K562 (cell line): ENCODE results near the gene SLC6A6. TPM values are rescaled to one million over a fixed set of nuclear protein-coding genes. Genes with fewer than 3 reads are reported as not detected.
A peak's percentile ranks its signal among the peaks of the same experiment; 100 is the strongest.

ENCODE experiments used
- ATAC-seq: fragments of 200-7000 bp; cut with Tn5 transposase; 3 replicates; pipeline ENCODE4 v1.9.1; 2020; ENCODE audit warnings: moderate library complexity
- BruUV-seq: library from RNA; stranded (reverse); fragments of 400-500 nt; replicated peaks from 2 replicates; lab custom pipeline; 2021; lab: Mats Ljungman, UMichigan
- CTCF ChIA-PET: fragments of 300-600 bp; formaldehyde crosslinking; extraction: SDS; loops from one replicate; lab custom pipeline; 2021; ENCODE audit warnings: low intra/inter-chr PET ratio; lab: Yijun Ruan, JAX
- POLR2A ChIA-PET: fragments of 300-600, 350-650 bp; sonication (Branson Sonifier 250); formaldehyde crosslinking; extraction: SDS; loops from one replicate; lab custom pipeline; 2021; ENCODE audit warnings: antibody characterized with exemption, inconsistent platforms; lab: Yijun Ruan, JAX
- DNase-seq, 4 experiments: peaks; one replicate each; pipeline versions ENCODE4 v3.0.0 to v3.0.0-alpha.2; 2011 to 2018; ENCODE audit warnings: low spot score in 3 of 4, mixed read lengths in 3 of 4; ENCODE audit errors: extremely low read depth in 1 of 4
- FAIRE-seq: peaks from 2 replicates; lab custom pipeline; 2011; peaks lifted over from hg19 to GRCh38; lab: Jason Lieb, UNC
- H2AFZ ChIP-seq: 2 replicates; pipeline ENCODE4 v1.6.0; 2011; ENCODE audit warnings: low read depth, low read length, control low read depth, inconsistent platforms
- H3K27ac ChIP-seq: fragments of 200-600 bp; 3 replicates; pipeline ENCODE4 v1.8.0; 2011; ENCODE audit warnings: low read depth, mild to moderate bottlenecking, control low read depth, inconsistent platforms, low read length, moderate library complexity, mixed read lengths; ENCODE audit errors: extremely low read depth
- H3K27me3 ChIP-seq, 2 experiments: fragments of 300-600 bp in 1 of 2; 2 replicates in 1 of 2; 3 replicates in 1 of 2; pipeline versions ENCODE4 v1.6.0 to v1.8.0; 2011; ENCODE audit warnings: inconsistent platforms in 2 of 2, low read length in 2 of 2, mild to moderate bottlenecking in 1 of 2, mixed read lengths in 1 of 2, moderate library complexity in 1 of 2; ENCODE audit not compliant: control insufficient read depth in 2 of 2, insufficient read depth in 2 of 2
- H3K36me3 ChIP-seq: fragments of 300-600 bp; 3 replicates; pipeline ENCODE4 v1.8.0; 2011; ENCODE audit warnings: mild to moderate bottlenecking, low read length, inconsistent platforms; ENCODE audit not compliant: control insufficient read depth, insufficient read depth
- H3K4me1 ChIP-seq, 2 experiments: fragments of 200-600 bp in 1 of 2; replicated peaks in 1 of 2; 2 replicates in 1 of 2; 3 replicates in 1 of 2; pipeline versions ENCODE4 v1.5.1 to v1.8.0; 2011; ENCODE audit warnings: inconsistent platforms in 2 of 2, low read length in 2 of 2, mild to moderate bottlenecking in 1 of 2, mixed read lengths in 1 of 2, moderate library complexity in 1 of 2; ENCODE audit not compliant: control insufficient read depth in 2 of 2, insufficient read depth in 2 of 2
- H3K4me2 ChIP-seq: 2 replicates; pipeline ENCODE4 v1.6.1; 2011; ENCODE audit warnings: low read length, control low read depth, inconsistent platforms, mixed read lengths; ENCODE audit not compliant: insufficient read depth
- H3K4me3 ChIP-seq: fragments of 200-600 bp; sonication (generic), shearing (Covaris generic); 2 replicates; pipeline ENCODE4 v1.5.1; 2016; ENCODE audit warnings: control low read depth, inconsistent platforms
- H3K79me2 ChIP-seq: fragments of 200-600 bp; 3 replicates; pipeline ENCODE4 v1.8.0; 2011; ENCODE audit warnings: low read length, inconsistent platforms; ENCODE audit not compliant: control insufficient read depth, insufficient read depth
- H3K9ac ChIP-seq, 2 experiments: 2 replicates each; pipeline versions ENCODE4 v1.6.0 to v1.6.1; 2011; ENCODE audit warnings: low read depth in 2 of 2, low read length in 2 of 2, control low read depth in 1 of 2, inconsistent platforms in 1 of 2, mild to moderate bottlenecking in 1 of 2, mixed read lengths in 1 of 2; ENCODE audit not compliant: insufficient read depth in 1 of 2
- H3K9me1 ChIP-seq: one replicate; pipeline ENCODE4 v1.6.0; 2011; ENCODE audit warnings: inconsistent platforms, mild to moderate bottlenecking, low read length, moderate library complexity; ENCODE audit not compliant: control insufficient read depth, insufficient read depth
- H3K9me3 ChIP-seq: replicated peaks from 2 replicates; pipeline ENCODE4 v1.5.1; 2011; ENCODE audit warnings: low read depth, low read length, inconsistent platforms; ENCODE audit not compliant: control insufficient read depth, insufficient read depth
- H4K20me1 ChIP-seq: replicated peaks from 2 replicates; pipeline ENCODE4 v1.6.1; 2011; ENCODE audit warnings: low read length, inconsistent platforms, mixed read lengths; ENCODE audit not compliant: control insufficient read depth, insufficient read depth
- CEBPB ChIP-seq: fragments of 450-650 bp; IDR thresholded peaks from 2 replicates; pipeline ENCODE4 v1.6.1; 2016; ENCODE audit warnings: missing genetic modification characterization, missing compliant biosample characterization
- CEBPG ChIP-seq, 3 experiments: fragments of 200-800 bp in 1 of 3; sonication (Bioruptor generic) in 1 of 3; sonication (generic) in 1 of 3; formaldehyde crosslinking in 1 of 3; IDR thresholded peaks in 2 of 3; conservative IDR thresholded peaks in 1 of 3; 2 replicates each; pipeline versions ENCODE4 v1.6.1 to v1.8.0; 2016 to 2022; ENCODE audit warnings: missing compliant biosample characterization in 2 of 3, missing genetic modification characterization in 2 of 3, mild to moderate bottlenecking in 1 of 3, missing genetic modification reagents in 1 of 3
- CTBP1 ChIP-seq: fragments of 450-650 bp; IDR thresholded peaks from 2 replicates; pipeline ENCODE4 v1.6.1; 2016; ENCODE audit warnings: borderline replicate concordance
- ESRRA ChIP-seq: fragments of 450-650 bp; IDR thresholded peaks from 2 replicates; pipeline ENCODE4 v1.6.1; 2014; ENCODE audit warnings: low read depth, mild to moderate bottlenecking, moderate library complexity, borderline replicate concordance
- FOXK1 ChIP-seq: sonication (generic); formaldehyde crosslinking; IDR thresholded peaks from 2 replicates; pipeline ENCODE4 v1.8.0; 2022; ENCODE audit warnings: missing genetic modification reagents, mild to moderate bottlenecking, borderline replicate concordance
- HSF4 ChIP-seq: fragments of 250-450 bp; sonication (Bioruptor Pico); IDR thresholded peaks from 2 replicates; pipeline ENCODE4 v2.1.2; 2022; ENCODE audit warnings: mild to moderate bottlenecking, moderate library complexity, borderline replicate concordance
- MTA3 ChIP-seq: fragments of 450-650 bp; formaldehyde crosslinking; IDR thresholded peaks from 2 replicates; pipeline ENCODE4 v1.6.1; 2017; ENCODE audit warnings: mild to moderate bottlenecking, borderline replicate concordance
- NR2C1 ChIP-seq, 2 experiments: fragments of 450-650 bp; IDR thresholded peaks; 2 replicates each; pipeline ENCODE4 v1.6.1; 2017; ENCODE audit warnings: mild to moderate bottlenecking in 2 of 2, antibody characterized with exemption in 1 of 2, inconsistent platforms in 1 of 2, missing compliant biosample characterization in 1 of 2, missing genetic modification characterization in 1 of 2
- NR2C2 ChIP-seq, 2 experiments: fragments of 200-800 bp in 1 of 2; sonication (Bioruptor generic) in 1 of 2; sonication (generic) in 1 of 2; formaldehyde crosslinking in 1 of 2; IDR thresholded peaks; 2 replicates each; pipeline versions ENCODE4 v1.6.1 to v1.8.0; 2016 to 2022; ENCODE audit warnings: mild to moderate bottlenecking in 1 of 2, missing compliant biosample characterization in 1 of 2, missing genetic modification characterization in 1 of 2, missing genetic modification reagents in 1 of 2
- TRIM24 ChIP-seq, 2 experiments: fragments of 450-650 bp; IDR thresholded peaks; 2 replicates each; pipeline ENCODE4 v1.6.1; 2016
- ZBTB17 ChIP-seq: fragments of 450-650 bp; formaldehyde crosslinking; IDR thresholded peaks from 2 replicates; pipeline ENCODE4 v1.4.0; 2020; ENCODE audit warnings: mild to moderate bottlenecking
- WGBS: fragments of 100-300 bp; shearing (Covaris generic); methylation state at CpG from one replicate; pipeline ENCODE4 v1.1.6; 2016; ENCODE audit warnings: low coverage, mixed read lengths; ENCODE audit not compliant: insufficient coverage; ENCODE audit errors: missing lambda C conversion rate; 5-methylcytosine and 5-hydroxymethylcytosine counted together
- in situ Hi-C: fragments of 300-500 bp; cut with MboI; formaldehyde crosslinking; loops from 4 replicates; pipeline ENCODE4 v1.15.0; 2018; ENCODE audit warnings: inconsistent platforms, mixed read lengths
- intact Hi-C: fragments of 100-400 bp; cut with micrococcal nuclease; formaldehyde crosslinking; loops from 2 replicates; pipeline ENCODE4 v1.14.2; 2022
- polyA plus RNA-seq, 8 experiments: library from polyadenylated mRNA; depleted of rRNA in 4 of 8; stranded (reverse) in 5 of 8; unstranded in 3 of 8; fragments of >200 nt; fragmentation: Nextera tagmentation in 2 of 8; fragmentation: Illumina TruSeq in 1 of 8; extraction: Ambion mirVana in 2 of 8; extraction: Trizol in 1 of 8; gene quantifications; 2 replicates each; pipeline versions ENCODE4 v1.2.1 to v1.2.3, GENCODE V29; 2011 to 2014; ENCODE audit warnings: inconsistent platforms in 1 of 8, missing spikeins in 1 of 8
- total RNA-seq, 7 experiments: library from RNA; depleted of rRNA in 6 of 7; stranded (reverse); fragments of >200 nt in 6 of 7; fragmentation: Illumina TruSeq in 2 of 7; extraction: Trizol in 2 of 7; gene quantifications; 2 replicates each; pipeline versions ENCODE4 v1.2.1 to v1.2.3, GENCODE V29; 2011 to 2021; ENCODE audit warnings: low replicate concordance in 1 of 7
- TF ChIP-seq, protein P1 (sequence below), 2 experiments: fragments of 450-650 bp in 1 of 2; sonication (generic) in 1 of 2; formaldehyde crosslinking in 1 of 2; IDR thresholded peaks in 1 of 2; conservative IDR thresholded peaks in 1 of 2; 2 replicates each; pipeline versions ENCODE4 v1.6.1 to v1.8.1; 2016 to 2023; ENCODE audit warnings: mild to moderate bottlenecking in 2 of 2, moderate library complexity in 2 of 2, inconsistent platforms in 1 of 2, missing genetic modification reagents in 1 of 2

The SLC6A6 gene
- total and polyA plus RNA-seq, 9 of the 15 experiments (the other 6 are each of a cell fraction or from before 2014, with no cell fraction given): 12.3 to 203 (median 93.2) TPM

DNA sequence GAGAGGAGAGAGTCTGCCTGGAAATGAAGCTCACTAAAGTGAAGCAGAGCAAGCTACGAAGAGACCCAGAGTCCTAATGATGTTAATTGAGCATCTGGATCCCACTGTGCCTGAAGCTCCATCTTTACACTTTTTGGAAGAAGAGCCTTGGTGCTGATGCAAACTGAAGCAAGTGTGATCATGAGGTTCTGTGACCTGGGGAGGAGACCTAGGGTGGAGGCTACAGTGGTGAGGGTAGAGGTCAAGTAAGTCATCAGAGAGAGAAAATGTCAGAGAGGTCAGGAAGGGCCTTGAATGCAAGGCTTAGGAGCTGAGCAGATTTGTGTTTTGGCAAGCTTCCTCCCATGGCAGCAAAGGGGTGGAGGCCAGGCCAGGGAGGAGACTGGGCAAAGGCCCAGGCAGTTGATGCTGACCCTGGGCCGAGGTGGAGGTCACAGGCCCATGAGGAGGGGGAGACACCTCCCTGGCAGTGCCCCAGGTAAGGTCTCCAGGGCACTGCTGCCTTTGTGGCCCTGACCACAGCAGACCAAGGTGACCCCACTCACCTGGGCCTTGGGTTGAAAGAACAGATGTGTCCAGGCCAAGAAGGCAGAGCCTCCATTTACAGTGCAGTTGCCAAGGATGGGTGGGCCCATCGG is 136.2 kb downstream of the SLC6A6 start:
- in situ Hi-C loops (no loop called here), intact Hi-C loops (no loop called here)
- no peak for DNase-seq
- FAIRE-seq: no peak
- peaks cover 0 to 14% of the 10 kb centered on the region in 2 experiments; a peak in 2 of 5 replicates for H3K4me1 ChIP-seq
- H3K4me3 ChIP-seq: no peak overlapping the region
- ChIA-PET CTCF (no interaction called here), POLR2A (interaction anchor here (0.6 to 2.6 kb wide), 3 partner anchors 10 to 402 kb away, joined by 3 to 17 read pairs (median 3); partner anchors contain the start of gene CCDC174)
- no peak overlapping the region for H3K27ac ChIP-seq
- no peaks in the 10 kb centered on the region for H3K79me2 ChIP-seq
- TF ChIP-seq TRIM24 (IDR thresholded peaks at IDR 0.05): 0 out of 4 replicates have a peak, but pooled peaks of 1 of the 2 experiments have one; percentile 37
- TF ChIP-seq CEBPB (tag): no peak
- TF ChIP-seq CTBP1: peak; percentile 19; the same call in 1 of the 2 replicates
- TF ChIP-seq NR2C1 (IDR thresholded peaks at IDR 0.05): no peak; the same call in 1 of the 2 replicates
- TF ChIP-seq NR2C1 (tag; IDR thresholded peaks at IDR 0.05): peak; percentile 83
- no peak for TF ChIP-seq MTA3
- TF ChIP-seq ZBTB17 (CRISPR knock-in tag): no peak
- no peak for TF ChIP-seq FOXK1 (CRISPR knock-in tag)
- TF ChIP-seq HSF4: no peak
- TF ChIP-seq CEBPG (CRISPR knock-in tag; IDR thresholded peaks at IDR 0.05): peak; percentile 75
- peak in 1 of 2 experiments; percentile 58; a peak in 1 of 4 replicates for TF ChIP-seq CEBPG (tag; conservative IDR thresholded peaks at IDR 0.05 in 1 of 2, IDR thresholded peaks at IDR 0.05 in 1 of 2)
- peak; percentile 65 for TF ChIP-seq ESRRA
- TF ChIP-seq, protein P1, sequence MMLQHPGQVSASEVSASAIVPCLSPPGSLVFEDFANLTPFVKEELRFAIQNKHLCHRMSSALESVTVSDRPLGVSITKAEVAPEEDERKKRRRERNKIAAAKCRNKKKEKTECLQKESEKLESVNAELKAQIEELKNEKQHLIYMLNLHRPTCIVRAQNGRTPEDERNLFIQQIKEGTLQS (IDR thresholded peaks at IDR 0.05): peak; percentile 37; the same call in 1 of the 2 replicates
- TF ChIP-seq, protein P1 (CRISPR knock-in tag; conservative IDR thresholded peaks at IDR 0.05): no peak
- no peak for TF ChIP-seq NR2C2 (CRISPR knock-in tag; IDR thresholded peaks at IDR 0.05)
- peak; percentile 65 for TF ChIP-seq NR2C2 (tag; IDR thresholded peaks at IDR 0.05)
- H3K4me2 ChIP-seq: no peak overlapping the region
- BruUV-seq: no TSS peak
- H4K20me1 ChIP-seq: no peaks in the 10 kb centered on the region
- 41% methylated on average over 3 of the region's 3 CpGs for WGBS
- no peaks in the 10 kb centered on the region for H3K9me1 ChIP-seq
- peaks cover 2 to 26% of the 10 kb centered on the region in 2 experiments; a peak in 3 of 5 replicates for H3K27me3 ChIP-seq
- no peak; the same call in 2 of the 3 replicates for ATAC-seq
- no peaks in the 10 kb centered on the region for H3K36me3 ChIP-seq
- H2AFZ ChIP-seq: no peak overlapping the region
- H3K9me3 ChIP-seq: no peaks in the 10 kb centered on the region
- H3K9ac ChIP-seq: no peak overlapping the region; a peak in 1 of 4 replicates
